Measurements from ENCODE around the gene NPY1R.

- TF ChIP-seq, protein P1, sequence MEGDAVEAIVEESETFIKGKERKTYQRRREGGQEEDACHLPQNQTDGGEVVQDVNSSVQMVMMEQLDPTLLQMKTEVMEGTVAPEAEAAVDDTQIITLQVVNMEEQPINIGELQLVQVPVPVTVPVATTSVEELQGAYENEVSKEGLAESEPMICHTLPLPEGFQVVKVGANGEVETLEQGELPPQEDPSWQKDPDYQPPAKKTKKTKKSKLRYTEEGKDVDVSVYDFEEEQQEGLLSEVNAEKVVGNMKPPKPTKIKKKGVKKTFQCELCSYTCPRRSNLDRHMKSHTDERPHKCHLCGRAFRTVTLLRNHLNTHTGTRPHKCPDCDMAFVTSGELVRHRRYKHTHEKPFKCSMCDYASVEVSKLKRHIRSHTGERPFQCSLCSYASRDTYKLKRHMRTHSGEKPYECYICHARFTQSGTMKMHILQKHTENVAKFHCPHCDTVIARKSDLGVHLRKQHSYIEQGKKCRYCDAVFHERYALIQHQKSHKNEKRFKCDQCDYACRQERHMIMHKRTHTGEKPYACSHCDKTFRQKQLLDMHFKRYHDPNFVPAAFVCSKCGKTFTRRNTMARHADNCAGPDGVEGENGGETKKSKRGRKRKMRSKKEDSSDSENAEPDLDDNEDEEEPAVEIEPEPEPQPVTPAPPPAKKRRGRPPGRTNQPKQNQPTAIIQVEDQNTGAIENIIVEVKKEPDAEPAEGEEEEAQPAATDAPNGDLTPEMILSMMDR (conservative IDR thresholded peaks at IDR 0.05) = no peak
- no peak for TF ChIP-seq ZFX (IDR thresholded peaks at IDR 0.05)
Observed at GRCh38 chr4:163335384-163335783, 3.0 kb upstream of the NPY1R start.
